ENCODE data around the gene KRTAP10-2. TPM values are rescaled to one million over a fixed set of nuclear protein-coding genes. Genes with fewer than 3 reads are reported as not detected.

The KRTAP10-2 gene
- total RNA-seq, 1 donor from 2014 or later: not detected

GRCh38 chr21:44517175-44517899, 34.0 kb downstream of the KRTAP10-2 start:
- Mint-ChIP-seq H3K4me3 (no peak overlapping the region), H3K27me3 (no peaks in the 10 kb centered on the region), H3K27ac (no peak overlapping the region), H3K36me3 (ENCODE audit: low read depth) (no peaks in the 10 kb centered on the region), H3K4me1 (no peaks in the 10 kb centered on the region), H3K9me3 (no peaks in the 10 kb centered on the region)
- ChIA-PET POLR2A (no interaction called here), CTCF (no interaction called here)
- intact Hi-C loops (cut with micrococcal nuclease): loop anchor here (10.0 kb wide), 1 partner anchor 357 kb away; the partner anchor contains the start of gene PTTG1IP
- TF ChIP-seq CTCF (IDR thresholded peaks at IDR 0.05): no peak
- ATAC-seq (ENCODE audit: low read depth) (no peak), DNase-seq (no peak)

- ChIA-PET POLR2A (no interaction called here), CTCF (no interaction called here)
- DNase-seq: no peak
- H3K27ac Mint-ChIP-seq: no peak overlapping the region
- H3K4me1 Mint-ChIP-seq: no peaks in the 10 kb centered on the region
- no peak overlapping the region for H3K4me3 Mint-ChIP-seq
- no peaks in the 10 kb centered on the region for H3K36me3 Mint-ChIP-seq (ENCODE audit: low read depth)
- no peak for TF ChIP-seq CTCF (IDR thresholded peaks at IDR 0.05)
- intact Hi-C loops (cut with micrococcal nuclease): loop anchor here (10.0 kb wide), 1 partner anchor 358 kb away; the partner anchor contains the start of gene PTTG1IP
- H3K27me3 Mint-ChIP-seq: no peaks in the 10 kb centered on the region
- H3K9me3 Mint-ChIP-seq: no peaks in the 10 kb centered on the region
- ATAC-seq (ENCODE audit: low read depth): no peak
These were observed 34.5 kb downstream of the KRTAP10-2 start for GRCh38 chr21:44516828-44517174.

- Mint-ChIP-seq H3K4me3 (no peak overlapping the region), H3K27me3 (no peaks in the 10 kb centered on the region), H3K9me3 (no peaks in the 10 kb centered on the region), H3K4me1 (no peaks in the 10 kb centered on the region), H3K36me3 (ENCODE audit: low read depth) (no peaks in the 10 kb centered on the region), H3K27ac (no peak overlapping the region)
- ATAC-seq (ENCODE audit: low read depth): no peak
- POLR2A ChIA-PET: no interaction called here
- TF ChIP-seq CTCF (IDR thresholded peaks at IDR 0.05): no peak
- CTCF ChIA-PET: interaction anchor here (1.4 kb wide), 1 partner anchor 277 kb away, joined by 3 read pairs; no protein-coding TSS in a partner anchor
- no peak for DNase-seq
- intact Hi-C loops (cut with micrococcal nuclease): loop anchor here (10.0 kb wide), 1 partner anchor 358 kb away; the partner anchor contains the start of gene PTTG1IP
These were observed 35.0 kb downstream of the KRTAP10-2 start for GRCh38 chr21:44516342-44516741.

- ATAC-seq (ENCODE audit: low read depth): no peak
- POLR2A ChIA-PET: no interaction called here
- H3K36me3 Mint-ChIP-seq (ENCODE audit: low read depth): no peaks in the 10 kb centered on the region
- TF ChIP-seq CTCF (IDR thresholded peaks at IDR 0.05): no peak
- CTCF ChIA-PET: interaction anchor here (1.4 kb wide), 1 partner anchor 278 kb away, joined by 3 read pairs; no protein-coding TSS in a partner anchor
- H3K4me1 Mint-ChIP-seq: no peaks in the 10 kb centered on the region
- H3K27me3 Mint-ChIP-seq: no peaks in the 10 kb centered on the region
- no peak overlapping the region for H3K4me3 Mint-ChIP-seq
- intact Hi-C loops (cut with micrococcal nuclease): loop anchor here (10.0 kb wide), 1 partner anchor 359 kb away; the partner anchor contains the start of gene PTTG1IP
- DNase-seq: no peak
- no peaks in the 10 kb centered on the region for H3K9me3 Mint-ChIP-seq
- no peak overlapping the region for H3K27ac Mint-ChIP-seq
These were observed 35.7 kb downstream of the KRTAP10-2 start for GRCh38 chr21:44515359-44516165.
